ENCODE measurements around the gene TSPAN2. TPM values are rescaled to one million over a fixed set of nuclear protein-coding genes. Genes with fewer than 3 reads are reported as not detected.

The TSPAN2 gene
- total and polyA plus RNA-seq, 9 of the 15 experiments (the other 6 are each of a cell fraction or from before 2014, with no cell fraction given), result not detected

- TF ChIP-seq EP400 (IDR thresholded peaks at IDR 0.05), result no peak
- no peak for TF ChIP-seq SRF (CRISPR knock-in tag; IDR thresholded peaks at IDR 0.05)
- no peak for TF ChIP-seq ARID1B (IDR thresholded peaks at IDR 0.05)
- TF ChIP-seq, protein P1, sequence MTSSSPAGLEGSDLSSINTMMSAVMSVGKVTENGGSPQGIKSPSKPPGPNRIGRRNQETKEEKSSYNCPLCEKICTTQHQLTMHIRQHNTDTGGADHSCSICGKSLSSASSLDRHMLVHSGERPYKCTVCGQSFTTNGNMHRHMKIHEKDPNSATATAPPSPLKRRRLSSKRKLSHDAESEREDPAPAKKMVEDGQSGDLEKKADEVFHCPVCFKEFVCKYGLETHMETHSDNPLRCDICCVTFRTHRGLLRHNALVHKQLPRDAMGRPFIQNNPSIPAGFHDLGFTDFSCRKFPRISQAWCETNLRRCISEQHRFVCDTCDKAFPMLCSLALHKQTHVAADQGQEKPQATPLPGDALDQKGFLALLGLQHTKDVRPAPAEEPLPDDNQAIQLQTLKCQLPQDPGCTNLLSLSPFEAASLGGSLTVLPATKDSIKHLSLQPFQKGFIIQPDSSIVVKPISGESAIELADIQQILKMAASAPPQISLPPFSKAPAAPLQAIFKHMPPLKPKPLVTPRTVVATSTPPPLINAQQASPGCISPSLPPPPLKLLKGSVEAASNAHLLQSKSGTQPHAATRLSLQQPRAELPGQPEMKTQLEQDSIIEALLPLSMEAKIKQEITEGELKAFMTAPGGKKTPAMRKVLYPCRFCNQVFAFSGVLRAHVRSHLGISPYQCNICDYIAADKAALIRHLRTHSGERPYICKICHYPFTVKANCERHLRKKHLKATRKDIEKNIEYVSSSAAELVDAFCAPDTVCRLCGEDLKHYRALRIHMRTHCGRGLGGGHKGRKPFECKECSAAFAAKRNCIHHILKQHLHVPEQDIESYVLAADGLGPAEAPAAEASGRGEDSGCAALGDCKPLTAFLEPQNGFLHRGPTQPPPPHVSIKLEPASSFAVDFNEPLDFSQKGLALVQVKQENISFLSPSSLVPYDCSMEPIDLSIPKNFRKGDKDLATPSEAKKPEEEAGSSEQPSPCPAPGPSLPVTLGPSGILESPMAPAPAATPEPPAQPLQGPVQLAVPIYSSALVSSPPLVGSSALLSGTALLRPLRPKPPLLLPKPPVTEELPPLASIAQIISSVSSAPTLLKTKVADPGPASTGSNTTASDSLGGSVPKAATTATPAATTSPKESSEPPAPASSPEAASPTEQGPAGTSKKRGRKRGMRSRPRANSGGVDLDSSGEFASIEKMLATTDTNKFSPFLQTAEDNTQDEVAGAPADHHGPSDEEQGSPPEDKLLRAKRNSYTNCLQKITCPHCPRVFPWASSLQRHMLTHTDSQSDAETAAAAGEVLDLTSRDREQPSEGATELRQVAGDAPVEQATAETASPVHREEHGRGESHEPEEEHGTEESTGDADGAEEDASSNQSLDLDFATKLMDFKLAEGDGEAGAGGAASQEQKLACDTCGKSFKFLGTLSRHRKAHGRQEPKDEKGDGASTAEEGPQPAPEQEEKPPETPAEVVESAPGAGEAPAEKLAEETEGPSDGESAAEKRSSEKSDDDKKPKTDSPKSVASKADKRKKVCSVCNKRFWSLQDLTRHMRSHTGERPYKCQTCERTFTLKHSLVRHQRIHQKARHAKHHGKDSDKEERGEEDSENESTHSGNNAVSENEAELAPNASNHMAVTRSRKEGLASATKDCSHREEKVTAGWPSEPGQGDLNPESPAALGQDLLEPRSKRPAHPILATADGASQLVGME (CRISPR knock-in tag; IDR thresholded peaks at IDR 0.05), result no peak
- no peak for TF ChIP-seq ZNF280B (CRISPR knock-in tag; IDR thresholded peaks at IDR 0.05)
- TF ChIP-seq MCM5 (IDR thresholded peaks at IDR 0.05; ENCODE audit: low read depth), result no peak
- no peak for TF ChIP-seq HDAC3 (IDR thresholded peaks at IDR 0.05; ENCODE audit: borderline replicate concordance, partially characterized antibody)
- TF ChIP-seq, protein P2, sequence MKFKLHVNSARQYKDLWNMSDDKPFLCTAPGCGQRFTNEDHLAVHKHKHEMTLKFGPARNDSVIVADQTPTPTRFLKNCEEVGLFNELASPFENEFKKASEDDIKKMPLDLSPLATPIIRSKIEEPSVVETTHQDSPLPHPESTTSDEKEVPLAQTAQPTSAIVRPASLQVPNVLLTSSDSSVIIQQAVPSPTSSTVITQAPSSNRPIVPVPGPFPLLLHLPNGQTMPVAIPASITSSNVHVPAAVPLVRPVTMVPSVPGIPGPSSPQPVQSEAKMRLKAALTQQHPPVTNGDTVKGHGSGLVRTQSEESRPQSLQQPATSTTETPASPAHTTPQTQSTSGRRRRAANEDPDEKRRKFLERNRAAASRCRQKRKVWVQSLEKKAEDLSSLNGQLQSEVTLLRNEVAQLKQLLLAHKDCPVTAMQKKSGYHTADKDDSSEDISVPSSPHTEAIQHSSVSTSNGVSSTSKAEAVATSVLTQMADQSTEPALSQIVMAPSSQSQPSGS (CRISPR knock-in tag; IDR thresholded peaks at IDR 0.05), result no peak
- TF ChIP-seq E2F1 (CRISPR knock-in tag; IDR thresholded peaks at IDR 0.05), result no peak
- TF ChIP-seq, protein P3, sequence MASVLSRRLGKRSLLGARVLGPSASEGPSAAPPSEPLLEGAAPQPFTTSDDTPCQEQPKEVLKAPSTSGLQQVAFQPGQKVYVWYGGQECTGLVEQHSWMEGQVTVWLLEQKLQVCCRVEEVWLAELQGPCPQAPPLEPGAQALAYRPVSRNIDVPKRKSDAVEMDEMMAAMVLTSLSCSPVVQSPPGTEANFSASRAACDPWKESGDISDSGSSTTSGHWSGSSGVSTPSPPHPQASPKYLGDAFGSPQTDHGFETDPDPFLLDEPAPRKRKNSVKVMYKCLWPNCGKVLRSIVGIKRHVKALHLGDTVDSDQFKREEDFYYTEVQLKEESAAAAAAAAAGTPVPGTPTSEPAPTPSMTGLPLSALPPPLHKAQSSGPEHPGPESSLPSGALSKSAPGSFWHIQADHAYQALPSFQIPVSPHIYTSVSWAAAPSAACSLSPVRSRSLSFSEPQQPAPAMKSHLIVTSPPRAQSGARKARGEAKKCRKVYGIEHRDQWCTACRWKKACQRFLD (CRISPR knock-in tag; IDR thresholded peaks at IDR 0.05), result no peak
Observed at GRCh38 chr1:115065021-115065420, 24.3 kb downstream of the TSPAN2 start (continued).

All from K562 (cell line).